Measurements from ENCODE around the gene AGA. TPM values are rescaled to one million over a fixed set of nuclear protein-coding genes. Genes with fewer than 3 reads are reported as not detected.

AGA gene
- total and polyA plus RNA-seq, 2 of the 4 experiments (the other 2 are of a cell fraction), result 26.3 to 38.5 TPM

DNA sequence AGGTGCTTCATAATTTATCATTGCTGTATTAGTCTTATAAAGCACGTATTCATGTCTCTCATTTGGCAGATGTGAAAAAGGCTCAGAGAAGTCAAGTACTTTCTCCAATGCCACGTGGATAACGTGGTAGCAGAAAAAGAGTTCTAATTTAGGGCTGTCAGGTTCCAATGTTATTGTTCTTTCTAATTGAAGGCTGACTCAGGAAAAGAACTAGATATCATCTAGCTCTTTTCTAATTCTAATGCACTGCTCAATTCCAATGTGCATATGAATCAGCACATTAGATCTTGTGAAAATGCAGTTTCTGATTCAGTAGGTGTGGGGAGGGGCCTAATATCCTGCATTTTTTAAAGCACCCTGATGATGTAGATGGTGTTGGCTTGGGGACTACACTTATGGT lies 22.8 kb downstream of the AGA start:
- Histone ChIP-seq H3K4me3 (ENCODE audit: insufficient read depth, low read depth, low read length) (no peak overlapping the region), H3K4me1 (ENCODE audit: control insufficient read depth, insufficient read depth, low read length) (no peaks in the 10 kb centered on the region), H3K79me1 (ENCODE audit: low read depth in 1 of 2, low read length in 2 of 2) (no peaks in the 10 kb centered on the region), H2BK120ac (ENCODE audit: low read depth, low read length) (no peak overlapping the region), H3K27me3 (ENCODE audit: control insufficient read depth, insufficient read depth, low read length) (no peaks in the 10 kb centered on the region), H3K9ac (ENCODE audit: low read depth, low read length) (no peak overlapping the region), H2AFZ (replicated peaks; ENCODE audit: low read length, poor library complexity) (no peak overlapping the region), H4K8ac (ENCODE audit: low read depth in 2 of 2, low read length in 2 of 2) (no peak overlapping the region), H4K91ac (ENCODE audit: insufficient read depth, low read depth, low read length) (no peak overlapping the region), H3K36me3 (ENCODE audit: control insufficient read depth, insufficient read depth, low read length) (no peaks in the 10 kb centered on the region), H2AK9ac (replicated peaks; ENCODE audit: low read depth, low read length, poor library complexity) (no peak overlapping the region), H3K4ac (ENCODE audit: low read depth, low read length) (no peak overlapping the region), H4K5ac (ENCODE audit: low read depth, low read length) (no peak overlapping the region), H3K27ac (ENCODE audit: insufficient read depth, low read length) (no peak overlapping the region), H2BK15ac (ENCODE audit: low read depth, low read length) (no peak overlapping the region), H3K9me3 (ENCODE audit: control insufficient read depth, insufficient read depth, low read length) (no peaks in the 10 kb centered on the region), H4K20me1 (ENCODE audit: insufficient read depth, low read length) (no peaks in the 10 kb centered on the region), H3K23ac (ENCODE audit: low read depth, low read length) (no peak overlapping the region), H3K14ac (replicated peaks; ENCODE audit: low read depth, low read length) (no peak overlapping the region), H2BK5ac (ENCODE audit: low read depth, low read length, poor library complexity, severe bottlenecking) (no peak overlapping the region), H3K4me2 (ENCODE audit: low read depth, low read length) (no peak overlapping the region), H2BK20ac (ENCODE audit: low read depth, low read length) (no peak overlapping the region), H3K9me1 (ENCODE audit: insufficient read depth, low read length) (no peaks in the 10 kb centered on the region), H2AK5ac (ENCODE audit: low read depth, low read length) (no peak overlapping the region), H3K18ac (ENCODE audit: low read depth, low read length) (no peak overlapping the region), H3K56ac (ENCODE audit: extremely low read depth, insufficient read depth, low read length) (no peak overlapping the region)
- WGBS, 2 experiments (ENCODE audit: extremely low coverage in 2 of 2, insufficient read length in 1 of 2), result 100% methylated on average over 1 of the region's 3 CpGs; no CpG with 5 or more reads in 1 of the 2 experiments
- intact Hi-C loops (cut with micrococcal nuclease), result no loop called here
- TF ChIP-seq CEBPB (IDR thresholded peaks at IDR 0.05; ENCODE audit: low read depth, low read length) (no peak), BHLHE40 (IDR thresholded peaks at IDR 0.05; ENCODE audit: low read depth, low read length) (no peak), MAFK (IDR thresholded peaks at IDR 0.05; ENCODE audit: low read depth, low read length) (no peak), RCOR1 (IDR thresholded peaks at IDR 0.05; ENCODE audit: insufficient replicate concordance, low read length) (no peak), RFX5 (IDR thresholded peaks at IDR 0.05; ENCODE audit: low read depth, low read length) (no peak), FOS (IDR thresholded peaks at IDR 0.05; ENCODE audit: low read depth, low read length) (no peak)
- TF ChIP-seq, protein P1, sequence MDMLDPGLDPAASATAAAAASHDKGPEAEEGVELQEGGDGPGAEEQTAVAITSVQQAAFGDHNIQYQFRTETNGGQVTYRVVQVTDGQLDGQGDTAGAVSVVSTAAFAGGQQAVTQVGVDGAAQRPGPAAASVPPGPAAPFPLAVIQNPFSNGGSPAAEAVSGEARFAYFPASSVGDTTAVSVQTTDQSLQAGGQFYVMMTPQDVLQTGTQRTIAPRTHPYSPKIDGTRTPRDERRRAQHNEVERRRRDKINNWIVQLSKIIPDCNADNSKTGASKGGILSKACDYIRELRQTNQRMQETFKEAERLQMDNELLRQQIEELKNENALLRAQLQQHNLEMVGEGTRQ (IDR thresholded peaks at IDR 0.05; ENCODE audit: low read depth, low read length), result no peak
- ChIA-PET CTCF (no interaction called here), POLR2A (ENCODE audit: unreplicated experiment) (no interaction called here)
- dilution Hi-C loops (cut with HindIII; ENCODE audit: low sequenced_read_pairs, unreplicated experiment), result no loop called here
- ATAC-seq (ENCODE audit: low read depth) (no peak), DNase-seq (no peak)
- in situ Hi-C loops (cut with MboI; ENCODE audit: low sequenced_read_pairs), result no loop called here
- no TSS peak for BruUV-seq (replicated peaks)
